GM21526 (cell line): ENCODE measurements around the gene RBM24.
"Not testable (repeated sequence)": the region's sequence is repeated elsewhere in the genome, so short reads cannot be mapped to it uniquely, and the experiment has no call there.

ENCODE experiments used
- ATAC-seq: cut with Tn5 transposase; IDR thresholded peaks from one replicate; pipeline ENCODE4 v1.9.1; 2021; ENCODE audit warnings: moderate library complexity; ENCODE audit not compliant: unreplicated experiment, low FRiP score

The RBM24 gene

DNA sequence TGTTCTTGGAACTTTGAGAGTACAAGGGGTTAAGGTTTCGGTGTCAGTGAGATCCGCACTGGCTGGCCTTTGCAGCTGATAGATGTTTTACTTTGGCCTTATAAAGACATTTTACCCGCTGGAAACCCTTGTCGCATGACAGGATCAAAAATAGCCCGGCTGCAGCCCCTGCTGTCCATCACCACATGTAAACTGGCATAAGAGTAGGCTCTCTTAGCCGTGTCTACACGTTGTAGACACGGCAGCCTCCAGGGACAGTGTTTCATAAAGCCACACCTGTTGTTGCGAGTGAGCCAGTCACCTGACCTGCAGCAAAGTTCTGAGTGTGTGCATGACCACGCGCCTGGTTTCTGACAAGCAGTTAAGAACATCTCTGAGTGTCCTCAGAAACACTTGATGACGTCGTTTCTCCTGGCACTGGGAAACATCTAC is 8.5 kb downstream of the RBM24 start:
- ATAC-seq: no peak

DNA sequence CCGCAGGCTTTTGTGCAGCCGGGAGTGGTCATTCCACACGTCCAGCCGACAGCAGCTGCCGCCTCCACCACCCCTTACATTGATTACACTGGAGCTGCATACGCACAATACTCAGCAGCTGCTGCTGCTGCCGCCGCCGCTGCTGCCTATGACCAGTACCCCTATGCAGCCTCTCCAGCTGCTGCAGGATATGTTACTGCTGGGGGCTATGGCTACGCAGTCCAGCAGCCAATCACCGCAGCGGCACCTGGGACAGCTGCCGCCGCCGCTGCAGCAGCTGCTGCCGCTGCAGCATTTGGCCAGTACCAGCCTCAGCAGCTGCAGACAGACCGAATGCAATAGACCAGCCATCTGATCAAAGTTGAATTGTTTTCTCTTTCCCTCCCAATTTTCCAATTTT is 10.6 kb downstream of the RBM24 start:
- ATAC-seq: no peak

DNA sequence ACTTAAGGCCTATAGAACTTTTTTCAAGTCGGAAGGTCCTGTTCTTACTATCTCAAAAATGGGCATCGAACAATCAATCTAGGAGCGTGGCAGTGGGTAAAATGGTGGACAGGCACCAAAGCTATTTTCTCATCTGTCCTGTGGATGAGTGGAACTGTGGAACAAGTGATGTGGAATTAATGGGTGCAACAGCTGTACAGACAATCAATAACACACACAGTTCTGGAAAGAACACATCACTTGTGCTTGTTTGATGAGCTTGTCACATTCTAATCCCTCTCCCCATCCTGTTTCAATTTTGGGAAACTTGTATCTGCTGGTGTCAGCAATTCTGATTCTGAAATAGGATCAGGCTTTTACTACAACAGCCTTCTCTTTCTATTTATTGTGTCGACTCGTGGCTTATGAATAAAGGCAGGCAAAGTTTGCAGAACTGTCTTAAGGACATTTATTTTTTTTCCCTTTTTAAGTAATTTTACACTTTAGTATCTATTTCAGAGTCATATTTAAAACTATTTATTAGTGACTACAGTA is 11.5 kb downstream of the RBM24 start:
- no peak for ATAC-seq

DNA sequence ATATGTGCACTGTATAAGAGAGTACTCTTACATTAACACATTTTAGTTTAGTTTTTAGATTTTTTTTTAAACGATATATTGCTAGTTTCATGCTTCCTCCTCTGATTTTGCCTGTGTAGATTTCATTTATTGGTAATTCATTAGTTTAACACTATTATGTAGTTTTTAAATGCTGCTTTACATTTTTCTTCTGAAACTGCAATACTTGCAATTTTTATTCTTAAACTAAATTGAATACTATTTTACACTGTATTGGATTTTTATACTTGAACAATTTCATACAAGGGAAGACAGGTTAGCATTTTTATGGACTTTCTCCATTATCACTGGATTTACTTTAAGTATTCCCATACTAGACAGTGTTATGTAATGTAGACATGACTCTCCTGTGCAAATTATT is 12.2 kb downstream of the RBM24 start:
- ATAC-seq: no peak

GRCh38 chr6:17297271-17298080 is 16.3 kb downstream of the RBM24 start:
- no peak for ATAC-seq

GRCh38 chr6:17298257-17298656 is 17.1 kb downstream of the RBM24 start:
- no peak for ATAC-seq

GRCh38 chr6:17299222-17299621 is 18.1 kb downstream of the RBM24 start:
- ATAC-seq: no peak

DNA sequence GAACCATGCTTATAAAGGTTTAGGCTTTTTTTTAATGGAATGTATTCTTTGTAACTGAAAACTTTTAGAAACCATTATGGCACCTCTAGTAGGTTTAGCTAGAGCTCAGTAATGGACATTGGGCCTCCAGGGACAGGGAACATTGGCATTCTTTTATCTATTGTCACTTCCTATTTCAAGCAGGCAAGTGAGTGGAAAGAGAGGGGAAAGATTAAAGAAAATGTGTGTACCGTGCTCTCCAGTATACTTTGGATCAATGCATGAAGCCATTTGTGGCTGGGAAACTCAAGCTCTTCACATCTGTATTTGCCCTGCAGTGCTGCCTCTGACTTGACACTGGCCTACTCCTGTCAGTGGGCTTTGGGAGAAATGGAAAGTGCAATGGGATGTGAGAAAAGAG is 18.6 kb downstream of the RBM24 start:
- no peak for ATAC-seq

- no peak for ATAC-seq
Measured at GRCh38 chr6:17300637-17301036, 19.5 kb downstream of the RBM24 start.

GRCh38 chr6:17303444-17303843 is 22.3 kb downstream of the RBM24 start:
- ATAC-seq: no peak

DNA sequence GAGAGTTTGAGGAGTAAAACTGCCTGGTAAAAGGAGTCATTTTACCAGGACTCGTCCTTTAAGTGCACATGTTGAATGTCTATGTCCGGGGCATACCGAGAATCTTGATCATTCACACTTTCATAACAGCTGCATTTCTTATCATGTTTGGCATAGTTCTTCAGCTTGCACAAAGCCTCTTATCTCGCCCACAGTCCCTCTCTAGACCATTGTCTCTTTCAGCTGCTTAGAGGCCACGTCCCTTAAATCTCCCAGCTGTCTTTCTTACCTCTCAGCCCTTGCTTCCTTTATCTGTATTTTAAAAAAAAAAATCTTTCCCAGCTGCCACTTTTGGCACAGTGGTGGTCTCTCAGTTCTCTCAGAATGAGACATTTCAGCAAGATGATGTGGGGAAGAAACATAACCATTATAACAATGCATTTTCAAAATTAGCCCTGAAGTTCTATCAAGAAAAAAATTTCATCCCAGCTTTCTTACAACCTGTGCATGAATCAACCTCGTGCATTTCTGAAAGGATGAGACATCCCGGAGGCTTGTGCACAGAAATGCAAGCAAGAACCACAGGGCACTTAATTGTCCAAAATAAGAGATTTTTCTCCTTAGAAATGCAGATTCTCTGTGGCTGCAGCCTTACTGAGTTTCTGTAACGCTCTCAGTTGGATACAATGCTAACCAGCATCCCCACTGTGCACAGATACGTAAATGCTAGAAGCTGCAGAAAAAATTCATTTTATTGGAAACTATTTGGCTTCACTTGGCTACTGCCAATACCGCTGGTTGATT is 24.2 kb downstream of the RBM24 start:
- no peak for ATAC-seq

DNA sequence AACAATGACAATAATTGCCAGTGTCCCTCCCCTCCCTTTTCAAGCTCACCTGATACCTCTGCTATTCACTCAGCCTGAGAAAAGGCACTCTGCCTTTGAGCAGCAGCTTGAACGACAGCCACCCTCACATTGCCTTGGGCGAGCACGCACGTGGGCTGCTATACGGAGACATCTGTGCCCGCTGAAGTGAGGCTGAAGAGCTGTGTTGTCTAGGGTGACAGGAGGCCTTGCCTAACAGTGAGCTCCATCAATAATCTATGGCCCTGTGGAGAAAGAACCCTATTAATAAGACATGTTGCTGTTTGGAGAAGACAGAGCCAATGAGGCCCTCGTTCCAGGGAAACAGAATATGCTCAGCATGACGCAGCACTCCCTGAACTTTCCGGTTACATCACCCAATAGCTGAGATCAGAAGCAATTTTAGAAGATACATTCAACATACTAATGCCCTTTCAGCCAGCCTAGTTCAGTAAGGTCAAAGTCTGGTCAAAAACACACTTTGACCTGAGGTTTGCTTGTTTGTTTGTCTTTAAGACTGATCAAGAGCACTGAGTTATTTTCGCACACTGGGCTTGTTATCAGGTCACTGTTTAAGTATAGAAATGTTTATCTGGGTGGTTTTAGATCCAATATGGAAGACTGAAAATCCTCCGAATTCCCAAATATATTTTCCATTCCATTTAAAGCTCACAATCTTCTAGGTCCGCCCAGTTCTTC is 30.6 kb downstream of the RBM24 start:
- ATAC-seq: no peak

DNA sequence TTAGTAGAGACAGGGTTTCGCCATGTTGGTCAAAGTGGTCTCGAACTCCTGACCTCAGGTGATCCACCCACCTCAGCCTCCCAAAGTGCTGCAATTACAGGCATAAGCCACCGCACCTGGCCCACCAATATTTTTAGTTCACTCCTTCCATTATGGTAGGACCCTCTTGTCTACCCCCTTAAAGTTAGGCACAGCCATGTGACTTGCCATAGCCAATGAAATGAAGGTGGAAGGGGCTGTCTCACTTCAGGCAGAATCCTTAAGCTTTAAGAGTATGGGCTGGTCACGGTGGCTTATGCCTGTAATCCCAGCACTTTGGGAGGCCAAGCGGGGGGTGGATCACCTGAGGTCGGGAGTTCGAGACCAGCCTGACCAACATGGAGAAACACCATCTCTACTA is 32.1 kb downstream of the RBM24 start:
- ATAC-seq: not testable (repeated sequence)

GRCh38 chr6:17313971-17314370 is 32.8 kb downstream of the RBM24 start:
- no peak for ATAC-seq

DNA sequence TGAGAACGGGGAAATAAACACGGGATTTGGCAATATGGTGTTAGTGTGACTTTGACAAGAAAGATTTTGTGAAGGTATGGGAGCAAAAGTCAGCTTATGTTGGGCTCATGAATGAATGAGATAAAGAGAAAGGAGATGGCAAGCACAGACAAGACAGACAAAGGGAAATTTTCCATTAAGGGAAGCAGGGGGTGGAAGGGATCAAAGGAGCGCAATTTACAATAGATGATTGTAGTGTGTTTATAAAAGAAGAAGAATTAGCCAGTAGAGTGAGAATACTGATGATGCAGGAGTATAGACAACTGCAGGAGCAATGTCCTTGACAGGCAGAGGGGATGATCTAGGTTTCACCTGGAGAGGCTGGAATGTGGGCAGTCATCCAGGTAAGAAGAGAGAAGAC is 34.1 kb downstream of the RBM24 start:
- no peak for ATAC-seq

DNA sequence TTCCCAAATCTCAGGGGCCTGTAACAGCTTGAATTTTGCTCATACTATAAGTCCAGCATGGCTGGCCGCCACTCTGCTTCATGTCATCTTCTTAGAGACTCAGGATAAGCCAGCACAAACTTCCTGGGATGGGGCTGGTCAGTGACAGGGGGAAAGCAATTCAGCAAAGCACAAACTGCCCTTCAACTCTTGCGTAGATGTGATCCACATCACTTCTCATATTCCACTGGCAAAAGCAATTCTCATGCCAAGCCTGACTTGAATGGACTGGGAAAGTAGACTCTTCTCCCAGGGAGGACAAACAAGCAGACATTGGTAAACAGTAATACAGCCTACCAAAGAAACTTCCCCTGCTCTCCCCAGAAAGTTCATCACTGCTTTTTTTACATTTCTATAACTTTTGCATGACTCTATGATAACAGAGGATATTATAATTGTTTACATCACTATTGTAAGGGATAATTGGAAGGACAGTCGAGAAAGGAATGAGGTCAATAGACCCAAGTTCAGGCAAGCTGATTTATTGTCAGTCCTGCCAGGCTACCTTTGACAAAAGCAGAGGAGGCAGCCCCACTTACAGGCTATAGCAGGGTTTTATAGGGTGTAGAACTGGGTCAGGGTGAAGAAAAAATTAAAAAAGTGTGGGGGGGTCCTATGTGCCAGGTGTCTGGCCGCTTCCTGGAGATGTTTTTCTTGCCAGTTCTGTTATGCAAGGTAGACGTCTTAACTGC is 37.4 kb downstream of the RBM24 start:
- ATAC-seq: no peak

- not testable (repeated sequence) for ATAC-seq
Measured at GRCh38 chr6:17320266-17320665, 39.1 kb downstream of the RBM24 start.

GRCh38 chr6:17331238-17331637 is 50.1 kb downstream of the RBM24 start:
- no peak for ATAC-seq

DNA sequence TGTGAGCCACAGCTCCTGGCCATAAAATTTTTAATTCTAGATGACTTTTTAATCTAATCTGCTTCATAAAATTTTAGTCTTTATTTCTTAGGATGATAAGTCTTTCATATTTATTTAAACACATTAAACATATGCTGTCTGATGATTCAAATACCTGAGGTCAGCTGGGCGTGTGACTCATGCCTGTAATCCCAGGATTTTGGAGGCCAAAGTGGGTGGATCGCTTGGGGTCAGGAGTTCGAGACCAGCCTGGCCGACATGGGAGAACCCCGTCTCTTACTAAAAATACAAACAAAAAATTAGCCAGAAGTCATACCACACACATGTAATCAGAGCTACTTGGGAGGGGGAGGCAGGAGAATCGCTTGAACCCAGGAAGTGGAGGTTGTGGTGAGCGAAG is 53.1 kb downstream of the RBM24 start:
- ATAC-seq: no peak

GRCh38 chr6:17336425-17336824 is 55.3 kb downstream of the RBM24 start:
- ATAC-seq: no peak
